Left lung (tissue), 10 donors: ENCODE data around the gene OBSCN. TPM values are rescaled to one million over a fixed set of nuclear protein-coding genes. Genes with fewer than 3 reads are reported as not detected.
A peak's percentile ranks its signal among the peaks of the same experiment; 100 is the strongest.

Experiments used
- ATAC-seq: fragments of 200-7000 bp; cut with Tn5 transposase; one replicate; pipeline ENCODE4 v1.9.1; 2020; ENCODE audit warnings: moderate library complexity
- DNase-seq, 4 donors: peaks; one replicate each; pipeline ENCODE4 v3.0.0-alpha.2; 2013 to 2020
- H3K27ac ChIP-seq, 2 donors: fragments of 200-600 bp; sonication (generic) in 1 of 2; one replicate each; pipeline versions ENCODE4 v1.5.0 to v1.8.0; 2020 to 2021
- H3K27me3 ChIP-seq, 2 donors: fragments of 200-600 bp; sonication (generic) in 1 of 2; one replicate each; pipeline versions ENCODE4 v1.5.0 to v1.8.0; 2020 to 2021
- H3K36me3 ChIP-seq, 2 donors: fragments of 200-600 bp; sonication (generic) in 1 of 2; one replicate each; pipeline versions ENCODE4 v1.5.0 to v1.8.0; 2020 to 2021
- H3K4me1 ChIP-seq, 2 donors: fragments of 200-600 bp; one replicate each; pipeline ENCODE4 v1.8.0; 2021
- H3K4me3 ChIP-seq, 2 donors: fragments of 200-600 bp; sonication (generic) in 1 of 2; one replicate each; pipeline versions ENCODE4 v1.5.0 to v1.8.0; 2020 to 2021; ENCODE audit warnings: mild to moderate bottlenecking in 1 of 2
- H3K9me3 ChIP-seq, 2 donors: fragments of 200-600 bp; sonication (generic) in 1 of 2; one replicate each; pipeline versions ENCODE4 v1.5.0 to v1.8.0; 2020 to 2021
- intact Hi-C, 2 donors: fragments of 100-400 bp; cut with DNase I; formaldehyde crosslinking; loops; one replicate each; pipeline versions ENCODE4 v1.11.2 to v1.14.2; 2022
- polyA plus RNA-seq, 6 donors: library from polyadenylated mRNA; unstranded; fragments of 120-200 nt; gene quantifications; one replicate each; pipeline ENCODE4 v1.2.1, GENCODE V29; 2013; ENCODE audit not compliant: insufficient read length in 6 of 6
- total RNA-seq, 2 donors: library from RNA; stranded (reverse); fragmentation: NEBNext Ultra II Directional; extraction: Animal tissue kit (Norgen Biotek cat#: 25700); gene quantifications; one replicate each; pipeline ENCODE4 v1.2.1, GENCODE V29; 2021
- TF ChIP-seq, protein P1 (sequence below), 2 donors: fragments of 200-600 bp; sonication (generic) in 1 of 2; IDR thresholded peaks; one replicate each; pipeline versions ENCODE4 v1.5.0 to v1.8.0; 2021; ENCODE audit warnings: antibody characterized with exemption in 2 of 2
- donor health status: DM: no; HTN: yes; CAD: no.
- donor health status: DM: no; HTN: no; CAD: no.

The OBSCN gene
- total and polyA plus RNA-seq, 8 donors: 20.3 to 69.5 (median 47.5) TPM

GRCh38 chr1:228420968-228421826, 213.4 kb downstream of the OBSCN start:
- Histone ChIP-seq H3K9me3 (no peaks in the 10 kb centered on the region), H3K27ac (no peak overlapping the region), H3K4me3 (no peak overlapping the region), H3K27me3 (peaks cover 3 to 33% of the 10 kb centered on the region in 2 donors), H3K4me1 (peaks cover 3 to 12% of the 10 kb centered on the region in 2 donors), H3K36me3 (no peaks in the 10 kb centered on the region)
- TF ChIP-seq, protein P1, sequence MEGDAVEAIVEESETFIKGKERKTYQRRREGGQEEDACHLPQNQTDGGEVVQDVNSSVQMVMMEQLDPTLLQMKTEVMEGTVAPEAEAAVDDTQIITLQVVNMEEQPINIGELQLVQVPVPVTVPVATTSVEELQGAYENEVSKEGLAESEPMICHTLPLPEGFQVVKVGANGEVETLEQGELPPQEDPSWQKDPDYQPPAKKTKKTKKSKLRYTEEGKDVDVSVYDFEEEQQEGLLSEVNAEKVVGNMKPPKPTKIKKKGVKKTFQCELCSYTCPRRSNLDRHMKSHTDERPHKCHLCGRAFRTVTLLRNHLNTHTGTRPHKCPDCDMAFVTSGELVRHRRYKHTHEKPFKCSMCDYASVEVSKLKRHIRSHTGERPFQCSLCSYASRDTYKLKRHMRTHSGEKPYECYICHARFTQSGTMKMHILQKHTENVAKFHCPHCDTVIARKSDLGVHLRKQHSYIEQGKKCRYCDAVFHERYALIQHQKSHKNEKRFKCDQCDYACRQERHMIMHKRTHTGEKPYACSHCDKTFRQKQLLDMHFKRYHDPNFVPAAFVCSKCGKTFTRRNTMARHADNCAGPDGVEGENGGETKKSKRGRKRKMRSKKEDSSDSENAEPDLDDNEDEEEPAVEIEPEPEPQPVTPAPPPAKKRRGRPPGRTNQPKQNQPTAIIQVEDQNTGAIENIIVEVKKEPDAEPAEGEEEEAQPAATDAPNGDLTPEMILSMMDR (IDR thresholded peaks at IDR 0.05): no peak
- DNase-seq (no peak), ATAC-seq (no peak)
- intact Hi-C loops: no loop called here

GRCh38 chr1:228423404-228424053, 215.7 kb downstream of the OBSCN start:
- TF ChIP-seq, protein P1 (IDR thresholded peaks at IDR 0.05): no peak
- DNase-seq (peak in 1 of 4 donors; percentile 19), ATAC-seq (no peak)
- peaks cover 0 to 10% of the 10 kb centered on the region in 2 donors for H3K27me3 ChIP-seq
- no peaks in the 10 kb centered on the region for H3K9me3 ChIP-seq
- H3K27ac ChIP-seq: no peak overlapping the region
- no peaks in the 10 kb centered on the region for H3K4me1 ChIP-seq
- no peak overlapping the region for H3K4me3 ChIP-seq
- no peaks in the 10 kb centered on the region for H3K36me3 ChIP-seq
- intact Hi-C loops: no loop called here

- Histone ChIP-seq H3K9me3 (no peaks in the 10 kb centered on the region), H3K27ac (no peak overlapping the region), H3K36me3 (no peaks in the 10 kb centered on the region), H3K27me3 (peaks cover 0 to 7% of the 10 kb centered on the region in 2 donors), H3K4me3 (no peak overlapping the region), H3K4me1 (no peaks in the 10 kb centered on the region)
- intact Hi-C loops: no loop called here
- TF ChIP-seq, protein P1 (IDR thresholded peaks at IDR 0.05): no peak
- ATAC-seq: no peak
- DNase-seq: no peak
Observed at GRCh38 chr1:228424685-228425660, 217.1 kb downstream of the OBSCN start.

DNA sequence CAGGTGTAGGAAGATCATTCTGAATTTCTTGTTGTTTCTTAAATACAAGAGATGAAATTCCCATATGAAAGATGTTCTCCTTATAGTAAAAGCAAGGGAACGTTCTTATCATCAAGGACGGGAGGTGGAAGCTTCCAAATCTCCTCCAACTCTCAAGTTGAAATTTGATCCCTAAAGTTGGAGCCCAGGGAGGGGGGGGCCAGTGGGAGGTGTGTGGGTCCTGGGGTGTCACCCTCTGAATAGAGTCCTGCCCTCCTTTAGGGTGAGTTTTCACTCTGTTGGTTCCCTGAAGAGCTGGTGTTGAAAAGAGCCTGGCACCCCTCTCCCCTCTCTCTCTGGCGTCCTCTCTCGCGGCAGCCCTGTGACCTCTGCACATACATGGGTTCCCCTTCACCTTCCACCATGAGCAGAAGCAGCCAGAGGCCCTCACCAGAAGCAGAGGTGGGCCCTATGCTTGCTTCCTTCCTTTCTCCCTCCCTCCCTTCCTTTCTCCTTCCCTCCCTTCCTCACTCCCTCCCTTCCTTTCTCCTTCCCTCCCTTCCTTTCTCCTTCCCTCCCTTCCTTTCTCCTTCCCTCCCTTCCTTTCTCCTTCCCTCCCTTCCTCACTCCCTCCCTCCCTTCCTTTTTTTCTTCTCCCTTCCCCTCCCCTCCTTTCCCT, 218.8 kb downstream of the OBSCN start:
- DNase-seq (no peak), ATAC-seq (no peak)
- Histone ChIP-seq H3K27ac (no peak overlapping the region), H3K36me3 (no peaks in the 10 kb centered on the region), H3K4me1 (no peaks in the 10 kb centered on the region), H3K9me3 (no peaks in the 10 kb centered on the region), H3K27me3 (peaks cover 0 to 15% of the 10 kb centered on the region in 2 donors), H3K4me3 (no peak overlapping the region)
- intact Hi-C loops: no loop called here
- TF ChIP-seq, protein P1 (IDR thresholded peaks at IDR 0.05): no peak
